ENCODE data around the gene HNRNPA1L2. TPM values are rescaled to one million over a fixed set of nuclear protein-coding genes. Genes with fewer than 3 reads are reported as not detected.

Gene HNRNPA1L2
- total and polyA plus RNA-seq, 2 of the 8 experiments (the other 6 are each of a cell fraction or from before 2014, with no cell fraction given): 3.7 to 8.9 TPM

DNA sequence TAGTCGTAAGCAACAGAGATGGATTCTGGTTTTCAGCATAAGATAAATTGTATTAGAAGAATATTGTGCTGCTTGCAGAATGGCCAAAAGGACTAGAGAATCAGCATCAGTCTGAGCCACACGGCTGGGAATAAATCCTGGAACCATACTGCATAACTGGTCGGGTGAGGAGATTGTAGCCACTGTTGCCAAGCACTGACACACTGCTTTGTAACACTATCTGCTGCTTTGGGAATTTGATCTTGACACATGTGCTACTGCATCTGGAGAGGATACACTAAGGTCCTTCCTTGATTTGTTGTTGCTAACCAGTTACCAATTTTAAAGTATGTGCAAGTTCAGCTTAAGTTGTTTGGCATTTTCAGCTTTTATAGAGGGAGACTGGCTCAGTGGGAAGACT lies 1.9 kb downstream of the HNRNPA1L2 start:
- DNase-seq (ENCODE audit: low read depth in 1 of 2, low spot score in 2 of 2): no peak
- Histone ChIP-seq H3K36me3 (ENCODE audit: control insufficient read depth in 2 of 4, insufficient read depth in 4 of 4, low read length in 3 of 4) (peaks cover 0 to 2% (median 1%) of the 10 kb centered on the region in 4 experiments; a peak in 2 of 8 replicates), H4K5ac (ENCODE audit: insufficient read length, low read depth, low read length) (no peak overlapping the region), H2AK5ac (ENCODE audit: low read depth, low read length) (no peak overlapping the region), H3K4me1 (replicated peaks in 1 of 4; ENCODE audit: control insufficient read depth in 3 of 4, insufficient read depth in 4 of 4, low read length in 3 of 4) (no peaks in the 10 kb centered on the region), H3K27ac (ENCODE audit: low read depth, low read length) (no peak overlapping the region), H2BK5ac (ENCODE audit: low read depth, low read length) (no peak overlapping the region), H3K79me2 (ENCODE audit: control insufficient read depth in 1 of 2, insufficient read depth in 2 of 2, low read length in 2 of 2) (no peaks in the 10 kb centered on the region), H3K79me1 (ENCODE audit: low read depth, low read length) (no peaks in the 10 kb centered on the region), H4K20me1 (replicated peaks in 1 of 2; ENCODE audit: control insufficient read depth in 1 of 2, insufficient read depth in 2 of 2, low read length in 2 of 2) (no peaks in the 10 kb centered on the region), H2BK15ac (ENCODE audit: low read length) (no peak overlapping the region), H3K9me3 (ENCODE audit: insufficient read depth in 2 of 2, low read depth in 1 of 2, low read length in 1 of 2) (no peaks in the 10 kb centered on the region), H3K4me2 (ENCODE audit: insufficient read depth in 1 of 2, low read depth in 2 of 2, low read length in 2 of 2) (no peak overlapping the region), H3K9ac (replicated peaks in 1 of 4; ENCODE audit: extremely low read depth in 1 of 4, low read depth in 3 of 4, low read length in 3 of 4) (no peak overlapping the region), H3K4me3 (ENCODE audit: extremely low read depth in 1 of 4, insufficient read depth in 2 of 4, low read depth in 3 of 4, low read length in 4 of 4) (no peak overlapping the region), H3K23ac (ENCODE audit: insufficient read length) (peak overlapping the region; percentile 65), H2AFZ (ENCODE audit: low read length) (no peak overlapping the region), H2BK20ac (ENCODE audit: low read length) (no peak overlapping the region), H3K27me3 (replicated peaks in 1 of 4; ENCODE audit: control insufficient read depth in 3 of 4, extremely low read depth in 1 of 4, insufficient read depth in 3 of 4, low read length in 3 of 4) (no peaks in the 10 kb centered on the region), H3K23me2 (ENCODE audit: low read depth, low read length) (no peaks in the 10 kb centered on the region), H2BK12ac (ENCODE audit: low read depth, low read length) (no peak overlapping the region), H2BK120ac (replicated peaks; ENCODE audit: low read depth, low read length) (no peak overlapping the region), H3K14ac (ENCODE audit: insufficient read length) (no peak overlapping the region), H4K91ac (replicated peaks; ENCODE audit: insufficient read length, low read length) (no peak overlapping the region), H4K8ac (ENCODE audit: extremely low read depth, insufficient read depth, low read length) (no peak overlapping the region), H3K4ac (replicated peaks; ENCODE audit: insufficient read length, low read depth, low read length) (no peak overlapping the region), H3K56ac (replicated peaks; ENCODE audit: insufficient read length, low read depth, low read length) (no peak overlapping the region), H3K18ac (ENCODE audit: extremely low read depth, low read length) (no peak overlapping the region)
- ChIA-PET CTCF (ENCODE audit: partially characterized antibody) (interaction anchor here (0.7 kb wide), 2 partner anchors 21 to 83 kb away, joined by 3 read pairs; no protein-coding TSS in a partner anchor), POLR2A (ENCODE audit: partially characterized antibody) (interaction anchor here (1.0 to 3.2 kb wide), 3 partner anchors 8 to 27 kb away, joined by 5 to 16 read pairs (median 6); partner anchors contain the start of gene SUGT1)
- TF ChIP-seq EZH2 (IDR thresholded peaks at IDR 0.05; ENCODE audit: low read depth, low read length, severe bottlenecking): no peak
- TF ChIP-seq ASH2L (IDR thresholded peaks at IDR 0.05; ENCODE audit: low read length): no peak
- no peak for TF ChIP-seq KDM5A (IDR thresholded peaks at IDR 0.05; ENCODE audit: low read length)
- TF ChIP-seq CBX5 (IDR thresholded peaks at IDR 0.05; ENCODE audit: low read depth, low read length): no peak
- TF ChIP-seq BACH1 (IDR thresholded peaks at IDR 0.05; ENCODE audit: low read length): no peak
- no peak for TF ChIP-seq BCL11A (IDR thresholded peaks at IDR 0.05; ENCODE audit: low read depth in 2 of 2, low read length in 2 of 2)
- no peak for FAIRE-seq
- WGBS, 2 experiments (ENCODE audit: extremely low coverage in 1 of 2, insufficient coverage in 1 of 2, insufficient read length in 1 of 2, insufficient replicate concordance in 2 of 2, low coverage in 1 of 2, low lambda C conversion rate in 2 of 2, missing lambda C conversion rate in 1 of 2): 94% methylated on average over 3 of the region's 3 CpGs; no CpG with 5 or more reads in 1 of the 2 experiments

Measured in H1 (cell line).